ENCODE results near the gene TCERG1.

DNA sequence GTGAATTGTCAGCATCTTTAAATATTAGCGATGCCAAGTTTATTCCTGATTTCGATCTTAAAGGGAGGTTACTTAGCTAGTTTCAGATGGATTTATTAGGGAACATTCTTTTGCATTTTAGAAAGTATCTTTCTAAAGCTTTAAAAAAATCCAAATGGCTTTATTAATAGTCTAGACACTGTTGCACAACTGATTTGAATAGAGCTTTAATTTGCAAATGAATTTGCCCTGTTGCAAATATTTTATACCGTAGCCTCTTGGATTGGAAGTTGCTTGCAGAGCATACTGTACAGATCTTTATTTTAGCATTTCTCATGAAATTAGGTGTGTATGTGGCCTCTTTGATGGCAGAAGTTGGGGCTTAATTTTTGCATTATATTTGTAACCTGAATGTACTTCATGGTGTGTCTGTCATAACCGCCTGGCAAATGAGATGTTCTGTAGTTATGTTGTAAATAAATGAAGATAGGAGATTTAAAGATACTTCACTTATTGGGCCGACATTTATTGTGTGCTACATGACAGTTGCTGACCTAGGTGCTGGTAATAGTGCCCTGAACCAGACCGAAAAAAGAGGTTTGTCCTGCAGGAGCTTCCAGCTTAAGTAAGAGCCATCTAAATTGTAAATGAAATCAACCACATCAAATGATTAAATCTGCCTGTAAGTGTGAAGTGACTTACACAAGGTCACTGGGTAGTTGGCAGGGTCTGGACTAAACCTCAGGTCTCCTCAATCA is 1.8 kb downstream of the TCERG1 start:
- TF ChIP-seq EZH2 (IDR thresholded peaks at IDR 0.05; ENCODE audit: borderline replicate concordance, insufficient read depth, low read depth, low read length, poor library complexity, severe bottlenecking): no peak
- TF ChIP-seq, protein P1, sequence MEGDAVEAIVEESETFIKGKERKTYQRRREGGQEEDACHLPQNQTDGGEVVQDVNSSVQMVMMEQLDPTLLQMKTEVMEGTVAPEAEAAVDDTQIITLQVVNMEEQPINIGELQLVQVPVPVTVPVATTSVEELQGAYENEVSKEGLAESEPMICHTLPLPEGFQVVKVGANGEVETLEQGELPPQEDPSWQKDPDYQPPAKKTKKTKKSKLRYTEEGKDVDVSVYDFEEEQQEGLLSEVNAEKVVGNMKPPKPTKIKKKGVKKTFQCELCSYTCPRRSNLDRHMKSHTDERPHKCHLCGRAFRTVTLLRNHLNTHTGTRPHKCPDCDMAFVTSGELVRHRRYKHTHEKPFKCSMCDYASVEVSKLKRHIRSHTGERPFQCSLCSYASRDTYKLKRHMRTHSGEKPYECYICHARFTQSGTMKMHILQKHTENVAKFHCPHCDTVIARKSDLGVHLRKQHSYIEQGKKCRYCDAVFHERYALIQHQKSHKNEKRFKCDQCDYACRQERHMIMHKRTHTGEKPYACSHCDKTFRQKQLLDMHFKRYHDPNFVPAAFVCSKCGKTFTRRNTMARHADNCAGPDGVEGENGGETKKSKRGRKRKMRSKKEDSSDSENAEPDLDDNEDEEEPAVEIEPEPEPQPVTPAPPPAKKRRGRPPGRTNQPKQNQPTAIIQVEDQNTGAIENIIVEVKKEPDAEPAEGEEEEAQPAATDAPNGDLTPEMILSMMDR (IDR thresholded peaks at IDR 0.05): no peak
